Liver (tissue), 3 donors: ENCODE results near the gene SMAD7.

Experiments used
- FOXA2 ChIP-seq: IDR thresholded peaks from 2 replicates; pipeline ENCODE4 v1.6.1; 2016; ENCODE audit warnings: antibody characterized with exemption
- GABPA ChIP-seq, 2 donors: IDR thresholded peaks in 1 of 2; conservative IDR thresholded peaks in 1 of 2; 2 replicates each; pipeline ENCODE4 v1.6.1; 2016; ENCODE audit warnings: antibody characterized with exemption in 2 of 2, mild to moderate bottlenecking in 1 of 2, moderate library complexity in 1 of 2
- JUND ChIP-seq, 2 donors: IDR thresholded peaks; 2 replicates each; pipeline ENCODE4 v1.6.1; 2016; ENCODE audit warnings: antibody characterized with exemption in 2 of 2
- RAD21 ChIP-seq, 2 donors: IDR thresholded peaks; 2 replicates each; pipeline ENCODE4 v1.6.1; 2016; ENCODE audit warnings: antibody characterized with exemption in 2 of 2, mild to moderate bottlenecking in 2 of 2
- TAF1 ChIP-seq: conservative IDR thresholded peaks from 2 replicates; pipeline ENCODE4 v1.6.1; 2016; ENCODE audit warnings: antibody characterized with exemption, mild to moderate bottlenecking
- YY1 ChIP-seq: IDR thresholded peaks from 2 replicates; pipeline ENCODE4 v1.6.1; 2016; ENCODE audit warnings: antibody characterized with exemption, mild to moderate bottlenecking
- ZBTB33 ChIP-seq: IDR thresholded peaks from 2 replicates; pipeline ENCODE4 v1.6.1; 2016; ENCODE audit warnings: antibody characterized with exemption
- TF ChIP-seq, protein P1 (sequence below): fragments of 150-350 bp; IDR thresholded peaks from 2 replicates; pipeline ENCODE4 v1.5.1; 2017; ENCODE audit warnings: improper control_type of control experiment, low read depth, low read length; ENCODE audit not compliant: missing input control
- donor health status: healthy.
- donor health status: healthy.

GRCh38 chr18:48988508-48989303 lies 37.9 kb upstream of the SMAD7 start:
- no peak for TF ChIP-seq GABPA (IDR thresholded peaks at IDR 0.05 in 1 of 2, conservative IDR thresholded peaks at IDR 0.05 in 1 of 2)
- TF ChIP-seq, protein P1, sequence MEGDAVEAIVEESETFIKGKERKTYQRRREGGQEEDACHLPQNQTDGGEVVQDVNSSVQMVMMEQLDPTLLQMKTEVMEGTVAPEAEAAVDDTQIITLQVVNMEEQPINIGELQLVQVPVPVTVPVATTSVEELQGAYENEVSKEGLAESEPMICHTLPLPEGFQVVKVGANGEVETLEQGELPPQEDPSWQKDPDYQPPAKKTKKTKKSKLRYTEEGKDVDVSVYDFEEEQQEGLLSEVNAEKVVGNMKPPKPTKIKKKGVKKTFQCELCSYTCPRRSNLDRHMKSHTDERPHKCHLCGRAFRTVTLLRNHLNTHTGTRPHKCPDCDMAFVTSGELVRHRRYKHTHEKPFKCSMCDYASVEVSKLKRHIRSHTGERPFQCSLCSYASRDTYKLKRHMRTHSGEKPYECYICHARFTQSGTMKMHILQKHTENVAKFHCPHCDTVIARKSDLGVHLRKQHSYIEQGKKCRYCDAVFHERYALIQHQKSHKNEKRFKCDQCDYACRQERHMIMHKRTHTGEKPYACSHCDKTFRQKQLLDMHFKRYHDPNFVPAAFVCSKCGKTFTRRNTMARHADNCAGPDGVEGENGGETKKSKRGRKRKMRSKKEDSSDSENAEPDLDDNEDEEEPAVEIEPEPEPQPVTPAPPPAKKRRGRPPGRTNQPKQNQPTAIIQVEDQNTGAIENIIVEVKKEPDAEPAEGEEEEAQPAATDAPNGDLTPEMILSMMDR, result no peak
- TF ChIP-seq YY1, result no peak
- no peak for TF ChIP-seq RAD21 (IDR thresholded peaks at IDR 0.05)
- TF ChIP-seq ZBTB33, result no peak
- TF ChIP-seq JUND (IDR thresholded peaks at IDR 0.05), result no peak
- TF ChIP-seq TAF1, result no peak
- no peak for TF ChIP-seq FOXA2
